Mesendoderm (in vitro differentiated cells): ENCODE data around the gene CCNYL1.
"Not testable (repeated sequence)": the region's sequence is repeated elsewhere in the genome, so short reads cannot be mapped to it uniquely, and the experiment has no call there.

ENCODE experiments used
- DNase-seq: peaks from one replicate; pipeline ENCODE4 v3.0.0; 2013
- H2AK5ac ChIP-seq: 2 replicates; pipeline ENCODE4 v1.6.1; 2013; ENCODE audit warnings: low read length, inconsistent platforms
- H2BK120ac ChIP-seq: 2 replicates; pipeline ENCODE4 v1.6.1; 2013; ENCODE audit warnings: low read depth, mild to moderate bottlenecking, low read length, moderate library complexity, mixed read lengths
- H2BK15ac ChIP-seq: replicated peaks from 2 replicates; pipeline ENCODE4 v1.6.1; 2013; ENCODE audit warnings: low read depth, mild to moderate bottlenecking, moderate library complexity
- H2BK5ac ChIP-seq: 2 replicates; pipeline ENCODE4 v1.6.1; 2013; ENCODE audit warnings: low read length, inconsistent platforms
- H3K18ac ChIP-seq: 2 replicates; pipeline ENCODE4 v1.6.1; 2013; ENCODE audit warnings: mild to moderate bottlenecking, low read length, mixed read lengths
- H3K23ac ChIP-seq: one replicate; pipeline ENCODE4 v1.6.1; 2013; ENCODE audit warnings: low read length
- H3K27ac ChIP-seq: 2 replicates; pipeline ENCODE4 v1.5.1; 2013; ENCODE audit warnings: low read depth, mild to moderate bottlenecking, inconsistent platforms, low read length, moderate library complexity
- H3K27me3 ChIP-seq: 2 replicates; pipeline ENCODE4 v1.6.1; 2013; ENCODE audit warnings: low read length, control low read depth, mild to moderate bottlenecking, inconsistent platforms; ENCODE audit not compliant: insufficient read depth, poor library complexity
- H3K36me3 ChIP-seq: 2 replicates; pipeline ENCODE4 v1.6.1; 2013; ENCODE audit warnings: low read length, inconsistent platforms; ENCODE audit not compliant: control insufficient read depth, insufficient read depth
- H3K4ac ChIP-seq: one replicate; pipeline ENCODE4 v1.6.1; 2013; ENCODE audit warnings: low read depth, mild to moderate bottlenecking, low read length, moderate library complexity
- H3K4me1 ChIP-seq: 2 replicates; pipeline ENCODE4 v1.6.1; 2013; ENCODE audit warnings: low read depth, low read length, inconsistent platforms; ENCODE audit not compliant: control insufficient read depth
- H3K4me2 ChIP-seq: 2 replicates; pipeline ENCODE4 v1.6.1; 2013; ENCODE audit warnings: low read length
- H3K4me3 ChIP-seq: 2 replicates; pipeline ENCODE4 v1.5.1; 2013; ENCODE audit warnings: mild to moderate bottlenecking, low read length
- H3K56ac ChIP-seq: one replicate; pipeline ENCODE4 v1.6.1; 2013; ENCODE audit warnings: low read length
- H3K79me1 ChIP-seq: 2 replicates; pipeline ENCODE4 v1.6.1; 2013; ENCODE audit warnings: low read length, inconsistent platforms
- H3K79me2 ChIP-seq: 2 replicates; pipeline ENCODE4 v1.6.1; 2013; ENCODE audit warnings: mild to moderate bottlenecking, low read length; ENCODE audit not compliant: control insufficient read depth, insufficient read depth
- H3K9ac ChIP-seq: 2 replicates; pipeline ENCODE4 v1.6.1; 2013; ENCODE audit warnings: low read length, inconsistent platforms
- H4K5ac ChIP-seq: one replicate; pipeline ENCODE4 v1.6.1; 2013; ENCODE audit warnings: low read length
- H4K8ac ChIP-seq: one replicate; pipeline ENCODE4 v1.6.1; 2013; ENCODE audit warnings: low read depth, mild to moderate bottlenecking, control low read depth, low read length, moderate library complexity
- WGBS: extraction: QIAGEN DNeasy Blood & Tissue Kit; methylation state at CpG from one replicate; pipeline ENCODE4 v1.1.7; 2013; ENCODE audit warnings: low lambda C conversion rate, missing lambda C conversion rate; ENCODE audit not compliant: insufficient coverage; ENCODE audit errors: extremely low coverage; 5-methylcytosine and 5-hydroxymethylcytosine counted together

CCNYL1 gene

DNA sequence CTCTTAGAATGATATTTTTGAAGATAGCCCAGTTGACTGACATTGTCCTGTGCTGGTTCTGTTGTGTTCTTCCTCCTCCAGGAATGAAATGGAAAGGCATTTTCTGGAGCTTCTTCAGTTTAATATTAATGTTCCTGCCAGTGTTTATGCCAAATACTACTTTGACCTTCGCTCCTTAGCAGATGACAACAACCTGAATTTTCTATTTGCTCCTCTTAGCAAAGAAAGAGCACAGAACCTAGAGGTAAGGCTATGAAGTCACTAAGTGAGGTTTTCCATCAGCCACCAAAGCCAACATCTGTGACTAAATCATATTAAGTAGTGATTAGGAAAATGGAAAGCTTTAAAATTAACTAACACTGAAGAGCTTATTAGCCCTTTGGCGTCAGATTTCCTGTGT, 39.4 kb downstream of the CCNYL1 start:
- Histone ChIP-seq H3K23ac (no peak overlapping the region), H3K4me3 (no peak overlapping the region), H3K27ac (no peak overlapping the region), H3K79me1 (no peaks in the 10 kb centered on the region), H3K36me3 (no peaks in the 10 kb centered on the region), H2BK120ac (no peak overlapping the region), H2BK5ac (no peak overlapping the region), H3K4ac (no peak overlapping the region), H3K79me2 (no peaks in the 10 kb centered on the region), H4K5ac (no peak overlapping the region), H2AK5ac (no peak overlapping the region), H3K27me3 (no peaks in the 10 kb centered on the region), H3K18ac (no peak overlapping the region), H3K4me1 (no peaks in the 10 kb centered on the region), H4K8ac (no peak overlapping the region), H3K56ac (no peak overlapping the region), H3K4me2 (no peak overlapping the region), H3K9ac (no peak overlapping the region), H2BK15ac (no peak overlapping the region)
- DNase-seq: no peak
- no CpG with 5 or more reads among the region's 2 CpGs for WGBS

DNA sequence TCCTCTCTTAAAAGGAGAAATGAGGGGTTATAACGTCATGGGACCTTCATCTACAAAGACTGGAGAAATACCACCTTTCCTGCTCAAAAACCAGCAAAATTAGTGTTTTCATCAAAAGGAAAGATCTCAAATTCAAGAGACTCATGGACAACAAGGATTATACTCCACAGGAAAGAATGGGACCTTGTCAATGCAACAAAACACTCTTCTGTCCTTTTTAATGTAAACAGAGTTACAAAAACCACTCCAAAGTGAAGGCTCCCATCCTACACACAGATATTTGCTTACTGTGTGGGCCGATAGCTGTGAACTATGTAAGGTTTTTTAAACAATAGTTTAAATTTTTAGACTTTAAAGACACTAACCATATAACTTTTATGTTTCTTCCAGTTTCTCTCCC, 42.2 kb downstream of the CCNYL1 start:
- H3K27ac ChIP-seq: not testable (repeated sequence)

DNA sequence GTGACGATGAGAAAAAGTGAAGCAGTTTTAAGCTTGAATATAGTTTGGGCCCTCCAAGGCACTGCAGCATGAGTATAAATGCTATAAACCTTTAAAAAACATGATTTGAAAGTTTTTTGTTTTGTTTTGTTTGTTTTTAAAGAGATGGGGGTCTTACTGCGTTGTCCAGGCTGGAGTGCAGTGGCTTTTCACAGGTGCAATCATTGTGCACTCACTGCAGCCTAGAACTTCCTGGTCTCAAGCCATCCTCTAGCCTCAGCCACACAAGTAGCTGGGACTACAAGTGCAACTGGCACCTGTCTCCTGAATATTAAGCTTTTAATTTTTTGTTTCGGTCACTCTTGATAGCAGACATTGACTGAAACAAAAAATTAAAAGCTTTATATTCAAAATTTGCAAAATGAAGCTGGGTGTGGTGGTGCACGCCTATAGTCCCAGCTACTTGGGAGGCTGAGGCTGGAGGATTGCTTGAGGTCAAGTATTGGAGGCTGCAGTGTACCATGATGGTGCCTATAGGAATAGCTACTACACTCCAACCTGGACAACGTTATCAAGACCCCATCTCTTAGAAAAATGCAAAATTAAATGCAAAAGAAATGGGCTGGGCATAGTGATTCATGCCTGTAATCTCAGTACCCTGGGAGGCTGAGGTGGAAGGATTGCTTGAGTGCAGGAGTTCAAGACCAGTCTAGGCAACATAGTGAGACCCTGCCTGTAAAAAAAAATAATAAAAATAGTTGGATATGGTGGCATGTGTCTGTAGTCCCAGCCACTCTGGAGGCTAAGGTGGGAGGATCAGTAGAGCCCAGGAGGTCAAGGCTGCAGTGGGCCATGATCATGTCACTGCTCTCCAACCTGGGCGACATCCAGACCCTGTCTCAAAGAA, 43.3 kb downstream of the CCNYL1 start:
- no peak overlapping the region for H2AK5ac ChIP-seq
- H3K4ac ChIP-seq: no peak overlapping the region
- no peak overlapping the region for H3K4me3 ChIP-seq
- H4K8ac ChIP-seq: no peak overlapping the region
- H2BK120ac ChIP-seq: no peak overlapping the region
- H2BK15ac ChIP-seq: no peak overlapping the region
- H3K27me3 ChIP-seq: no peaks in the 10 kb centered on the region
- H3K23ac ChIP-seq: no peak overlapping the region
- H3K4me2 ChIP-seq: no peak overlapping the region
- no peaks in the 10 kb centered on the region for H3K4me1 ChIP-seq
- H3K9ac ChIP-seq: no peak overlapping the region
- no peak overlapping the region for H2BK5ac ChIP-seq
- H3K79me1 ChIP-seq: no peaks in the 10 kb centered on the region
- no peak for DNase-seq
- WGBS: no CpG with 5 or more reads among the region's 6 CpGs
- no peak overlapping the region for H3K56ac ChIP-seq
- H3K18ac ChIP-seq: no peak overlapping the region
- no peak overlapping the region for H4K5ac ChIP-seq
- H3K27ac ChIP-seq: no peak overlapping the region
- H3K79me2 ChIP-seq: no peaks in the 10 kb centered on the region
- no peaks in the 10 kb centered on the region for H3K36me3 ChIP-seq

More for the DNA sequence above, 42.2 kb downstream of the CCNYL1 start:
- H2BK120ac ChIP-seq, H3K27me3 ChIP-seq, H4K5ac ChIP-seq, H2AK5ac ChIP-seq, H3K9ac ChIP-seq, DNase-seq, H3K4ac ChIP-seq, H3K4me3 ChIP-seq, H3K56ac ChIP-seq, H2BK5ac ChIP-seq, H3K79me2 ChIP-seq, H3K18ac ChIP-seq, H3K4me1 ChIP-seq, H3K36me3 ChIP-seq, H3K79me1 ChIP-seq, H2BK15ac ChIP-seq, H3K4me2 ChIP-seq, H4K8ac ChIP-seq, H3K23ac ChIP-seq: not testable (repeated sequence)
- no CpG with 5 or more reads among the region's 2 CpGs for WGBS

DNA sequence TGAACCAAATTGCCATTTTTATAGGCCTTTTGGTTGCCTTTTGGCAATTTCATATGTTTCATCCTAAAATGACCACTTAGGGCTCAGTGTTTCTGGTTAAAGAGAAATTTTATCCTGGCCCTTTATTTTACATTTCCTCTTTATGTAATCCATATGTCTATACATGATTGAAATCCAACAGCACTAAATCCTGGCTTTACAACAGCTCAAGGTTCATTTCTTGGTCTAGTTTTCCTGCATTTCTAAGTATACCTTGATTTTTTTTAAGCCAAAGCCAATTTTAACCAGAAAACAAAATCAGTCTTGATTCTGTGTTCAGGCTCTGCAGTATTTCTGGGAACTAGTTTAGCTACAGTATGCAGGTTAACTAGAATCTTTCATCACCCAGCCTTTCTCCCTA, 46.6 kb downstream of the CCNYL1 start:
- H3K79me1 ChIP-seq: peaks cover 2% of the 10 kb centered on the region
- no peak for DNase-seq
- no peak overlapping the region for H3K4me3 ChIP-seq
- no peak overlapping the region for H4K8ac ChIP-seq
- H2AK5ac ChIP-seq: no peak overlapping the region
- H3K36me3 ChIP-seq: peaks cover 2% of the 10 kb centered on the region
- no peak overlapping the region for H3K23ac ChIP-seq
- H3K9ac ChIP-seq: no peak overlapping the region
- no peak overlapping the region for H3K4ac ChIP-seq
- H3K79me2 ChIP-seq: peaks cover 4% of the 10 kb centered on the region
- H3K4me2 ChIP-seq: no peak overlapping the region
- H3K56ac ChIP-seq: no peak overlapping the region
- no peak overlapping the region for H3K27ac ChIP-seq
- H4K5ac ChIP-seq: no peak overlapping the region
- H3K18ac ChIP-seq: no peak overlapping the region
- H2BK15ac ChIP-seq: no peak overlapping the region
- H2BK120ac ChIP-seq: no peak overlapping the region
- H3K27me3 ChIP-seq: no peaks in the 10 kb centered on the region
- no peak overlapping the region for H2BK5ac ChIP-seq
- peaks cover 4% of the 10 kb centered on the region for H3K4me1 ChIP-seq

DNA sequence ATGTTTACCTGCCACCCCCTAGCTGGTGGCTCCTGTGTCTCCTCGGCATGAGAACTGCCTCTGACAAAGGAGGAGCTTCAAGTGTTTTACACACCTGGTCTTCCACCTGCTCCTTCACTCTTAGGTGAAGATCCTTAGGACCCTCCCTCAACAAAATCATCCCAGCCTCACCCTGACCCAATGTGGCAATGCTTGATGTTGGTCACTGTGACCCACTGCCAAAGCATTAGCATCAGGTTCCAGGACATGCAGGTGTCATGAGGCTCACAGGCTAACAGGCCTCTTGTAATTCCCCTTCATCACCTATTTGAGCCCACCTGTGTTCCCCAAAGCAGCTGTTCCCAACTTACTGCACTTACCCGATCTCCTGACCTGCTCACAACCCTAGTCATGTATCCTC, 48.5 kb downstream of the CCNYL1 start:
- Histone ChIP-seq H3K4me3 (no peak overlapping the region), H3K79me2 (peaks cover 20% of the 10 kb centered on the region), H3K56ac (no peak overlapping the region), H2BK5ac (no peak overlapping the region), H4K5ac (no peak overlapping the region), H3K79me1 (peaks cover 6% of the 10 kb centered on the region), H3K4me2 (no peak overlapping the region), H2BK15ac (no peak overlapping the region), H2AK5ac (no peak overlapping the region), H3K4me1 (peaks cover 11% of the 10 kb centered on the region), H3K23ac (no peak overlapping the region), H3K27ac (no peak overlapping the region), H3K18ac (no peak overlapping the region), H3K36me3 (peaks cover 2% of the 10 kb centered on the region), H3K4ac (no peak overlapping the region), H3K9ac (no peak overlapping the region), H2BK120ac (no peak overlapping the region), H3K27me3 (no peaks in the 10 kb centered on the region), H4K8ac (no peak overlapping the region)
- DNase-seq: no peak
- WGBS: no CpG with 5 or more reads among the region's 2 CpGs

DNA sequence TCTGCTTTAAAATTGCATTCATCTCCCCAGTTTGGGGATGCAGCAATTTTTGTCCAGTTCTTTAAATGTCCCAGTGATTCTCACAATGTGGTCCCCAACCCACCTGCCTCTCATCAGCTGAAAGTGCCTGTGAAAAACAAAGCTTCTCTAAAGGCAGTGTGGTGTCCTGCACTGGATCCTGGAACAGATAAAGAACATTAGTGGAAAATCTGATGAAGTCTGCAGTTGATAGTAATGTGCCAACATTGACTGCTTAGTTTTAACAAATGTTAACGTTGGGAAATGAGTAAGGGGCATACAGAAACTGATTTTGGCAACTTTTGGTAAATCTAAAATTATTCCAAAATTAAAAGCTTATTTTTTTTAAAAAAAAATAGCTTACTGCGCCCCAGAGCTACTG, 49.0 kb downstream of the CCNYL1 start:
- peaks cover 6% of the 10 kb centered on the region for H3K79me1 ChIP-seq

More for the DNA sequence above, 49.0 kb downstream of the CCNYL1 start:
- H4K5ac ChIP-seq: no peak overlapping the region
- no peak overlapping the region for H3K56ac ChIP-seq
- whole genome bisulfite sequencing: no CpG with 5 or more reads among the region's 2 CpGs
- DNase-seq: no peak
- H3K36me3 ChIP-seq: peaks cover 2% of the 10 kb centered on the region
- no peak overlapping the region for H2BK5ac ChIP-seq
- peaks cover 11% of the 10 kb centered on the region for H3K4me1 ChIP-seq
- H3K4me3 ChIP-seq: no peak overlapping the region
- H3K27me3 ChIP-seq: no peaks in the 10 kb centered on the region
- no peak overlapping the region for H3K23ac ChIP-seq
- H3K79me2 ChIP-seq: peaks cover 25% of the 10 kb centered on the region
- no peak overlapping the region for H4K8ac ChIP-seq
- H3K18ac ChIP-seq: no peak overlapping the region
- no peak overlapping the region for H3K4me2 ChIP-seq
- H2BK120ac ChIP-seq: no peak overlapping the region
- no peak overlapping the region for H3K27ac ChIP-seq
- no peak overlapping the region for H3K9ac ChIP-seq
- no peak overlapping the region for H2AK5ac ChIP-seq
- H3K4ac ChIP-seq: no peak overlapping the region
- no peak overlapping the region for H2BK15ac ChIP-seq
